A673 (cell line): Measurements from ENCODE around the gene HOXA5. TPM values are rescaled to one million over a fixed set of nuclear protein-coding genes. Genes with fewer than 3 reads are reported as not detected.

Source experiments
- BruUV-seq: library from RNA; stranded (reverse); fragments of 400-500 nt; replicated peaks from 2 replicates; lab custom pipeline; 2021; lab: Mats Ljungman, UMichigan
- CTCF ChIA-PET: fragments of 300-600 bp; sonication (Branson Sonifier 250); formaldehyde crosslinking; loops from one replicate; lab custom pipeline; 2022; ENCODE audit warnings: antibody characterized with exemption; lab: Charles Lee
- POLR2A ChIA-PET: fragments of 300-600 bp; sonication (Branson Sonifier 250); formaldehyde crosslinking; loops from one replicate; lab custom pipeline; 2022; ENCODE audit warnings: antibody characterized with exemption; ENCODE audit not compliant: low non-redundant PET; lab: Charles Lee
- DNase-seq: peaks from one replicate; pipeline ENCODE4 v3.0.0-alpha.2; 2015; ENCODE audit warnings: low spot score
- H3K27ac ChIP-seq: fragments of 200-600 bp; sonication (generic); 2 replicates; pipeline ENCODE4 v1.5.1; 2016; ENCODE audit warnings: mixed run types, low read depth, mild to moderate bottlenecking, mixed read lengths, antibody characterized with exemption, low read length; ENCODE audit not compliant: poor library complexity, severe bottlenecking
- H3K27me3 ChIP-seq: fragments of 200-600 bp; sonication (generic); replicated peaks from 2 replicates; pipeline ENCODE4 v1.6.1; 2017; ENCODE audit warnings: mixed run types, low read depth, mild to moderate bottlenecking, mixed read lengths, antibody characterized with exemption, low read length; ENCODE audit not compliant: insufficient read depth, poor library complexity
- H3K36me3 ChIP-seq: fragments of 200-600 bp; sonication (generic); 2 replicates; pipeline ENCODE4 v1.6.1; 2016; ENCODE audit warnings: mixed run types, mild to moderate bottlenecking, mixed read lengths, antibody characterized with exemption, low read length; ENCODE audit not compliant: insufficient read depth, poor library complexity, severe bottlenecking
- H3K4me1 ChIP-seq: fragments of 200-600 bp; sonication (generic); 2 replicates; pipeline ENCODE4 v1.6.1; 2017; ENCODE audit warnings: mixed run types, mild to moderate bottlenecking, mixed read lengths, antibody characterized with exemption, low read length; ENCODE audit not compliant: insufficient read depth, poor library complexity, severe bottlenecking
- H3K4me3 ChIP-seq: fragments of 200-600 bp; sonication (generic); 2 replicates; pipeline ENCODE4 v1.5.1; 2016; ENCODE audit warnings: low read depth, mixed run types, mild to moderate bottlenecking, mixed read lengths, low read length; ENCODE audit not compliant: poor library complexity, severe bottlenecking
- H3K9me3 ChIP-seq: fragments of 200-600 bp; sonication (generic); 2 replicates; pipeline ENCODE4 v1.6.1; 2016; ENCODE audit warnings: mixed run types, low read depth, mild to moderate bottlenecking, mixed read lengths, antibody characterized with exemption, low read length; ENCODE audit not compliant: poor library complexity, severe bottlenecking
- EZH2 ChIP-seq: fragments of 200-600 bp; sonication (generic); IDR thresholded peaks from 2 replicates; pipeline ENCODE4 v1.6.1; 2017; ENCODE audit warnings: borderline replicate concordance, low read depth, mild to moderate bottlenecking, mixed read lengths, antibody characterized with exemption, low read length; ENCODE audit not compliant: poor library complexity, severe bottlenecking
- intact Hi-C: fragments of 100-400 bp; cut with micrococcal nuclease; formaldehyde crosslinking; loops from one replicate; pipeline ENCODE4 v1.10.0; 2022; ENCODE audit not compliant: unreplicated experiment
- total RNA-seq: library from RNA; stranded (reverse); gene quantifications from 2 replicates; pipeline ENCODE4 v1.2.3, GENCODE V29; 2021
- TF ChIP-seq, protein P1 (sequence below): fragments of 300-800, 200-600 bp; sonication (generic); conservative IDR thresholded peaks from 2 replicates; pipeline ENCODE4 v1.5.1; 2017; ENCODE audit warnings: low read depth, mild to moderate bottlenecking, antibody characterized with exemption, low read length, moderate library complexity, mixed read lengths

Gene HOXA5
- total RNA-seq, 1 experiment from 2014 or later = not detected

DNA sequence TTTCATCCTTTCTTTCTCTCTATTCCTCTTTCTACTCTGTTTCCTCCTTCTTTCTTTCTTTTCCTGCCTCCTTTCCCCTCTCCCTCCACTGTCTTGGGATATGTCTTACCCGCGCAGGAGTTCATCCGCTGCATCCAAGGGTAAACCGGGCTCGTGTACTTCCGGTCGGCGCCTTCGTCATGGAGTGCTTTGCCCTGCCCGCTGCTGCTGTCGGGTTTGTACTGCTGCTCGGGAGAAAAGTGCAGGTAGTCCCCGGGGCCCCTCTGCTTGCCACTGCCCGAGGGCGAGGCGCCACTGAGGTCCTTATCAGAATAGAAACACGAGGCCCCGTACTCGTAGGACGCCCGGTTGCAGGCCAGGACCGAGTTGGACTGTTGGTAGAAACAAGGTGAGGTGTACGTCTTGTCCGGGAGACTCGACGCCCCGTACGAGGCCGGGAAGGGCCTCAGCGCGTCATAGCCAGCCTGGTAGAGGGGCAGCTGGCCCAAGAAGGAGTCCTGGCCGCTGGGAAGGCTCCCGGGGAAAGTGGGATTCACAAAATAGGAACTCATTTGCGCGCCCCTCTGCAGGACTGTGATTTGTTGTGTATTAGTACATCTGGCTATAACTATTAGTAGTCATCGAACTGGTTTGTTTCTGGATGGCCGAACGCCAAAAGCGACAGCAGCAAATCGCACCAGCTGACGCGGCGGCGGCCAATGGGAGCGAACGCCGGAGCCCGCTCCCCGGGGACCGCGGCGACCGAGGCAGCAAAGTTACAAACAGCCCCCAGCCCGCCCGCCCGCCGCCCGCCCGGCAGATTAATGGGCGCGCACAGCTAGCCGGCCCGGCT, 3.9 kb upstream of the HOXA5 start, which contains the start of gene HOXA6:
TSS of gene HOXA6 (minus strand) at position 576 of the 832 bp plus-strand sequence. CDS start at position 551, 25 bp downstream.
- POLR2A ChIA-PET = no interaction called here
- DNase-seq = peak; percentile 30

DNA sequence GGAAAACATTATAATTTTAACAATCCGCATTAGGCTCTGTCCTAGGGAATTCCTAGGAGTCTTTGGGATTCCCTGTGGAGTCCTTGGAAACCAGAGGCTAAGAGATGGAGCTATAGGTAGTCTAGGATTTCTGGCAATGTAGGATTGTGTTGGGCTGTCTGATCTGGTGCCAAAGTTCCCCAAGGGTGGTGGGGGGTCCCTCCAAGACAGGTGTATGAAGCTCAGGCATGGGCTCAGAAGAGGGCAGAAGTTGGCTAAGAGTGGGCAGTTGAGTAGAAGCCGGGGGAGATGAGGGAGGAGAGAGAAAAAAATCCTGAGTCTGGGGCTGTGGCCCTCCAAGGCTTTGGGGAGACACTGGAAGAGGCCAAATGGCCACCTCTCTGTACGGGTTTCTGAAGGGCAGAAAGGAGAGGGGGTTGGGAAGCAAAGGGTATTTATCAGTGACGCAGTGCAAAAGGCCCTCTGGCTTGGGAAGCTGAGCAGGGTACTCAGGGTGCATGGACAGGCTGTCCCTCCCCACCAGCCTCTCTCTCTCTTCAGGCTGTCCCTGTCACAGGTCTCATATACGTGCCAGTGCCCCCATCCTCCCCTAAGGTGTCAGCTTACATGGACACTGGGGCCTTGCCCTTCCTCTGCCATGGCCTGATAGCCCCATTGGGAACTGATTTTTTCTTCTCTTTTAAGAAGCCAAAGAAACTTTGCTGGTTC, 3.2 kb upstream of the HOXA5 start:
- Histone ChIP-seq H3K9me3 (no peaks in the 10 kb centered on the region), H3K4me3 (no peak overlapping the region), H3K27ac (no peak overlapping the region), H3K36me3 (no peaks in the 10 kb centered on the region), H3K27me3 (peaks cover 94% of the 10 kb centered on the region), H3K4me1 (peaks cover 14% of the 10 kb centered on the region)
- POLR2A ChIA-PET = no interaction called here
- DNase-seq = no peak
- no TSS peak for BruUV-seq
- CTCF ChIA-PET = no interaction called here
- TF ChIP-seq, protein P1, sequence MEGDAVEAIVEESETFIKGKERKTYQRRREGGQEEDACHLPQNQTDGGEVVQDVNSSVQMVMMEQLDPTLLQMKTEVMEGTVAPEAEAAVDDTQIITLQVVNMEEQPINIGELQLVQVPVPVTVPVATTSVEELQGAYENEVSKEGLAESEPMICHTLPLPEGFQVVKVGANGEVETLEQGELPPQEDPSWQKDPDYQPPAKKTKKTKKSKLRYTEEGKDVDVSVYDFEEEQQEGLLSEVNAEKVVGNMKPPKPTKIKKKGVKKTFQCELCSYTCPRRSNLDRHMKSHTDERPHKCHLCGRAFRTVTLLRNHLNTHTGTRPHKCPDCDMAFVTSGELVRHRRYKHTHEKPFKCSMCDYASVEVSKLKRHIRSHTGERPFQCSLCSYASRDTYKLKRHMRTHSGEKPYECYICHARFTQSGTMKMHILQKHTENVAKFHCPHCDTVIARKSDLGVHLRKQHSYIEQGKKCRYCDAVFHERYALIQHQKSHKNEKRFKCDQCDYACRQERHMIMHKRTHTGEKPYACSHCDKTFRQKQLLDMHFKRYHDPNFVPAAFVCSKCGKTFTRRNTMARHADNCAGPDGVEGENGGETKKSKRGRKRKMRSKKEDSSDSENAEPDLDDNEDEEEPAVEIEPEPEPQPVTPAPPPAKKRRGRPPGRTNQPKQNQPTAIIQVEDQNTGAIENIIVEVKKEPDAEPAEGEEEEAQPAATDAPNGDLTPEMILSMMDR = no peak
- no peak for TF ChIP-seq EZH2
- intact Hi-C loops = no loop called here

More for the DNA sequence above, 3.9 kb upstream of the HOXA5 start, which contains the start of gene HOXA6:
- peak; percentile 61 for TF ChIP-seq EZH2
- TF ChIP-seq, protein P1 = no peak
- intact Hi-C loops = no loop called here
- Histone ChIP-seq H3K4me3 (peak within 1 kb of the TSS; percentile 24), H3K27me3 (peaks cover 94% of the 10 kb centered on the region), H3K36me3 (no peaks in the 10 kb centered on the region), H3K27ac (no peak within 1 kb of the TSS), H3K9me3 (no peaks in the 10 kb centered on the region), H3K4me1 (peaks cover 14% of the 10 kb centered on the region)
- no TSS peak for BruUV-seq
- CTCF ChIA-PET = no interaction called here

DNA sequence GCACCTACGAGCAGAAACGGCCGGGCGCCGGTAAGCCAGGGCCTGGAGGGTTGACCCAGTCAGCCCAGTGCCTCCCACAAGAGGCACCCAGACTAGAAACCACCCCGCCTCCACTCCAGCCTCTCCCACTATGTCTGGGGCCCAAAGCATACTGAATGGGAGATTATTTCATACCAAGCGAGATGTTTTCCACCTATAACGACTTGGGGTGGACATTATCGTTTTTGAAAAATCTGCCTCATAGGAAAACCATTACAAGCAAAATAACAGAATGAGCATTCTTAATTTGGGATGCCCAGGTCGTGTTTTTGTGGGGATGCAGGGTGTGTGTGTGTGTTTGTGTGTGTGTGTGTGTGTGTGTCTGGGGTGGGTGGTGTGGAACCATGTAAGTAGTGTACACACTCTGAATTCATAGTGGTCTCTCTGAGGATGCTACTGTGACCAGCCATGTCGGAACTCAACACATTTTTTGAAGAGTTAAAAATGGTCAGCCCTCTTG, 2.5 kb upstream of the HOXA5 start:
- Histone ChIP-seq H3K4me3 (no peak overlapping the region), H3K36me3 (no peaks in the 10 kb centered on the region), H3K27ac (no peak overlapping the region), H3K4me1 (peaks cover 14% of the 10 kb centered on the region), H3K9me3 (no peaks in the 10 kb centered on the region), H3K27me3 (peaks cover 94% of the 10 kb centered on the region)
- ChIA-PET POLR2A (no interaction called here), CTCF (no interaction called here)
- TF ChIP-seq EZH2 = no peak
- TF ChIP-seq, protein P1 = no peak
- no peak for DNase-seq
- intact Hi-C loops = no loop called here
- no TSS peak for BruUV-seq
